SH-SY5Y (cell line): ENCODE data around the gene TRIM33.

Source experiments
- GATA2 ChIP-seq: IDR thresholded peaks from 2 replicates; pipeline ENCODE4 v1.6.1; 2011; ENCODE audit warnings: mild to moderate bottlenecking, low read depth, low read length
- GATA3 ChIP-seq: IDR thresholded peaks from 2 replicates; pipeline ENCODE4 v1.6.1; 2011; ENCODE audit warnings: low read depth, mild to moderate bottlenecking, low read length, moderate library complexity

DNA sequence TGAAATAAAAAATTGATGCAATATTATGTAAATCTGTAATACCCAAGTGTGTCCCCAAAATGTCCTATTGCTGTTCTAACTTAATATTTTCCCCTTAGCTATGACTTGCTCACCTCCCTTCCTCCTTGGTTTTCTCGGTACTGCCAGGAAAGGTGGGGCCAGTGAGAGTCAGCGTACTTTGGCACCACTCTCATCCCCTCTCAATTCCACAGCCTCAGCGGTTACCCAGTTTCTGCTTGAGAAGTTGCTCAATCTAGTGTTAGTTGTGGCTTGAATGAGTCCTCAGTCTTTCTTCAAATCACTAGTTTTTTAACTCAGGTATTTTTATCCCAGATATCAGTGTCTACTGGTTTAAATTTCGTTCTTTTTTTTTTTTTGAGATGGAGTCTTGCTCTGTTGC lies 38.1 kb upstream of the TRIM33 start:
- TF ChIP-seq GATA2 (no peak), GATA3 (no peak)
